HUES64 (cell line): ENCODE results near the gene CACNA1S.

ENCODE experiments used
- H3K27ac ChIP-seq: 2 replicates; pipeline ENCODE4 v1.7.0; 2013; ENCODE audit warnings: low read depth, low read length, inconsistent platforms
- H3K27me3 ChIP-seq: 2 replicates; pipeline ENCODE4 v1.6.1; 2013; ENCODE audit warnings: mild to moderate bottlenecking, low read length; ENCODE audit not compliant: insufficient read depth
- H3K36me3 ChIP-seq: 2 replicates; pipeline ENCODE4 v1.6.1; 2013; ENCODE audit warnings: mild to moderate bottlenecking, low read length; ENCODE audit not compliant: insufficient read depth
- H3K4me1 ChIP-seq: 2 replicates; pipeline ENCODE4 v1.6.1; 2013; ENCODE audit warnings: mild to moderate bottlenecking, low read length, moderate library complexity; ENCODE audit not compliant: insufficient read depth
- H3K4me3 ChIP-seq: 2 replicates; pipeline ENCODE4 v1.5.1; 2013; ENCODE audit warnings: mild to moderate bottlenecking, low read length, moderate library complexity
- H3K9ac ChIP-seq: 2 replicates; pipeline ENCODE4 v1.6.1; 2013; ENCODE audit warnings: mild to moderate bottlenecking, low read depth, low read length
- H3K9me3 ChIP-seq: 2 replicates; pipeline ENCODE4 v1.6.1; 2013; ENCODE audit warnings: low read depth, low read length; ENCODE audit not compliant: insufficient read depth
- WGBS: fragments of 150-250, 120-280 bp; methylation state at CpG from one replicate; pipeline ENCODE4 v1.1.7; 2013; ENCODE audit warnings: missing lambda C conversion rate; 5-methylcytosine and 5-hydroxymethylcytosine counted together

CACNA1S gene

DNA sequence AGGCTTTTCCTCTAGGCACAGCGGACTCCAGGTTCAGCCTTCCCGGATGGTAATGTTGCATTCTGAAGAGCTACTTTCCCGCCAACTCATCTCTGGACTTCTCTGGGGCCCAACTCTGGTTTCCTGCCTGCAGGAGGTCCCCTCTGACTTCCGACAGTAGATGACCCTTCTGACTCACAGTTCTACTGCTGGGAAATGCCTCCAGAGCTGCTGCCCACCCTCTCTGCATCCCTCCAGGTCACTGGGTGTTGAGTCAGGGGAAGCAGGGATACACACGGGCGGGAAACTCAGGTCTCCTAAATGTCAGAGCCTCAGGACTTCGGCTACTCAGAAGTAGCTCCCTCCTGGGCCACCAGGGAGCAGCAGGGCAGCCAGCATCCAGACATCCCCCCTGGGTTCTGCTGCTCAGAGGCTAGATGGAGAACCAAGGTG, 86.6 kb downstream of the CACNA1S start:
- no peak overlapping the region for H3K9ac ChIP-seq
- WGBS, result 51% methylated on average over 7 of the region's 7 CpGs
- peaks cover 10% of the 10 kb centered on the region for H3K27me3 ChIP-seq
- no peaks in the 10 kb centered on the region for H3K9me3 ChIP-seq
- H3K36me3 ChIP-seq, result peaks cover 3% of the 10 kb centered on the region; the same call in 1 of the 2 replicates
- peaks cover 39% of the 10 kb centered on the region for H3K4me1 ChIP-seq
- no peak overlapping the region for H3K27ac ChIP-seq
- H3K4me3 ChIP-seq, result no peak overlapping the region

DNA sequence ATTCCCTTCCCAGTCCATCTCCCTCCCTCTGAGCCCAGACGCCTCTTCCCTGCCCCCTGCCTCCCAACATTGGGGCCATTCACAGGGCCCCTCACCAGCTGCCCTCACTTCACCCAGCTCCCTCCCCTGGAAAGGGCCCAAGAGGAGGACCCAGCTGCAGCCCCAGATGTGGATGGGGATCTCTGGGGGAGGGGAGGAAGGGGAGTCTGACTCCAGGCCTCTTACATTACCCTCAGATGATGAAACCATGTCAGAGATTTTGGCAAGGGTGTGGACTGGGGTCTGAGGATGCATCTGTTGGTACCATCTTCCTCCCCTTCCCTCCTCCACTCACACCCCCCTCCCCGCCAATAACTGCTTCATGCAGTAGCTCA, 87.6 kb downstream of the CACNA1S start:
- peaks cover 3% of the 10 kb centered on the region; the same call in 1 of the 2 replicates for H3K36me3 ChIP-seq
- peaks cover 49% of the 10 kb centered on the region for H3K4me1 ChIP-seq
- H3K9ac ChIP-seq, result no peak overlapping the region
- no peak overlapping the region for H3K27ac ChIP-seq
- no peaks in the 10 kb centered on the region for H3K9me3 ChIP-seq
- H3K27me3 ChIP-seq, result peaks cover 10% of the 10 kb centered on the region
- 56% methylated on average over 2 of the region's 2 CpGs for WGBS
- peak overlapping the region; percentile 62 for H3K4me3 ChIP-seq

DNA sequence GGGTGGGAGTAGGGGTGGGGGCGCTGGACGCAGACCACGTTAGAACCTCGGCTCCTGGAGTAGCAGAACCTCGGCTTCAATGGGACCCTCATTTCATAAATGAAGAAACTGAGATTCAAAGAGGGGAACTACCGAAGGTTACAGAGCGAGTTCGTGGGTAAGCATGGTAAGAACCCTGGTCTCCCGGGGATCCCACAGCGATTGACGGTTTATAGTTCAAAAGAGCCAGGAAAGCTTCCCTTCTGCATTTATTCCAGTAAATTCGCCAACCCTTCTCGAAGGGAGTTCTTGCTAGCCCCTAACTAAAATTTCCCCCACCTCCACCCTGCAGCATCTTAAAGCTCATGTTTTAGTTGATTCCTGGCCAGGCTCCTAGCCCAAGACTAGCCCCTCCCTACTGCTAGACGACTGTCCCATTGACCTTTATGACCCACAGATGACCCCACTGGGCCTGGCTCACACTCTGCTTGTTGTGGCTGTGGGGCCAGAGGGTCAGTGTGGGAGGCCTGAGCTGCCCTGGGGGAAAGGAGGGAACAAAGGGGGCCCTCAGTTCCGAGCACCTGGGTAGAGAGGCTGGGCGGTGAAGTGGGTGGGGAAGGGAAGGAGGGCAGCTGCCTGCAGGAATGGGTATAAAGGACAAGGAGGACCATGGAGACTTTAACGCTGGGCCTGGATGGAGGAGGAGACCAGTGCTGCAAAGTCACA, 88.2 kb downstream of the CACNA1S start:
- Histone ChIP-seq H3K27ac (no peak overlapping the region), H3K36me3 (peaks cover 3% of the 10 kb centered on the region; the same call in 1 of the 2 replicates), H3K4me1 (peaks cover 50% of the 10 kb centered on the region), H3K9me3 (no peaks in the 10 kb centered on the region), H3K27me3 (peaks cover 10% of the 10 kb centered on the region), H3K9ac (peak overlapping the region; percentile 52; the same call in 1 of the 2 replicates), H3K4me3 (peak overlapping the region; percentile 62)
- WGBS, result 24% methylated on average over 17 of the region's 17 CpGs

DNA sequence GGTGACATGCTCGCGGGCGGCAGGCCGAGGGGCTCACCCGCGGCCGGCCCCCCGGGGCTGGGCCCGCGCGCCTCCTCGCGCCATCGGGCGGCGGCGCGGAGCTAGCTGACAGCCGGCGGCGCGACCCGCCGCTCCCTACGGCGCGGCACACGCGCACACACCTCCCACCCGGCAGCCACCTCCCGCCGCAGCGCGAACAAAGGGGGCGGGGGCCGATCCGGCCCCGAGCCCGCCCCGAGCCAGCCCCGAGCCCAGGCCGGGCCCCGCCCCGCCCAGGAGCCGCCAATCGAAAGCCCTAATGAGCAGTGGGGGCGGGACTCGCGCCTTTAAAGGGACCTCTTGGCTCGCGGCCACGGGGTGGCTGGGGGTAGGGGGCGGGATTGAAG, 88.7 kb downstream of the CACNA1S start, which contains the start of gene KIF21B:
KIF21B (minus strand) TSS at position 198 of the 386 bp plus-strand sequence. CDS start 331 bp downstream, outside the sequence.
- Histone ChIP-seq H3K9ac (peak within 1 kb of the TSS; percentile 52), H3K27ac (no peak within 1 kb of the TSS)
- under 1% methylated on average over 46 of the region's 53 CpGs for WGBS

DNA sequence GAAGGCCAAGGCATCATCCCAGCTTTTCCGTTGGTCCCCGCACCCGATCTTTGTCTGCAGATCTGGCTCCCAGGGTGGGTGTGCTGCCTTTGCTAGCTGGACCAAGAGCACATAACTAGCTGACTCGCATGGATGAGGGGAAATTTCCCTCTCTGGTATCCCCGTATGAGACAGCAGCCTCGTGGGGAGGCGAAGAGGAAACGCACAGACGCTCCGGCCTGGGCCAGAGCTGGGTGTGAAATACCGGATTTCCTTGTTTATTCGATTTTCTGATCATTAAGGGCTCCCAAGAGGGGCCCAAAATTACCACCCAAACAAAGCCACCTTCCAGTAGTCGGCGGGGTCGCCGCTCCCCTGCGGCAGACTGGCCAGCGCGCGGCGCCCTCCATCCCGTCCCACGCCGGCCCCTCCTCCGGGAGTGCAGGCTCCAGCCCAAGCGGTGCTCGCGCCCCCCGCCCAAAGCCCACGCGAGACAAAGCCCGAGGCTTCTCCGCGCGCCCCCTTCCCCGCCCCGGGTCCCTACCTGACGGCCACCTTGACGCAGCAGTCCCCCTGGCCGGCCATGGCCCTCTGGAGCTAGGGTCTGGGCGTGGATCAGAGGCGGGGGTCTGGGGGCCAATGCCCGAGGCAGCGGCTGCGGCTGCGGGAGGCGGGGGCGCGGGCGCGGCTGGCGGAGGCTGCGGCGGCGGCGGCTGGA, 89.3 kb downstream of the CACNA1S start:
- Histone ChIP-seq H3K4me1 (peaks cover 50% of the 10 kb centered on the region), H3K9ac (peak overlapping the region; percentile 17), H3K4me3 (peak overlapping the region; percentile 52), H3K27me3 (peaks cover 10% of the 10 kb centered on the region), H3K36me3 (peaks cover 3% of the 10 kb centered on the region; the same call in 1 of the 2 replicates), H3K9me3 (no peaks in the 10 kb centered on the region), H3K27ac (no peak overlapping the region)
- WGBS, result 3% methylated on average over 56 of the region's 56 CpGs

More for the DNA sequence above, 88.7 kb downstream of the CACNA1S start, which contains the start of gene KIF21B:
- Histone ChIP-seq H3K4me3 (peak within 1 kb of the TSS; percentile 62), H3K4me1 (peaks cover 50% of the 10 kb centered on the region), H3K27me3 (peaks cover 10% of the 10 kb centered on the region), H3K9me3 (no peaks in the 10 kb centered on the region), H3K36me3 (peaks cover 3% of the 10 kb centered on the region; the same call in 1 of the 2 replicates)

DNA sequence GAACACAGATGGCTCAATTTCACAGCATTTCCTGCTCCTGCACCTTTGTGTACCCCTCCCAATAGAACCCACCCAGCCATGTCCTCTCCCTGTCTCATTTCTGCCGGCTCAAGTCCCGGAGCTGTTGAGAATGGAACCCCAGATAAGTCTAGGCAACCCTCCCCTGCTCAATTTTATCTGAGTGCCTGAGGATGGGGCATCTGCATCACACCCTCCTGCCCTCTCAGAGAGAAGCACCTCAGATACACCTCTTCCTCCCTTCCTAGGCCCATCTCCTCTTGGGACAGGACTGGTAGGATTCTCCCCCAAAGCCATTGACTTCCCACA, 89.8 kb downstream of the CACNA1S start:
- Histone ChIP-seq H3K4me1 (peaks cover 52% of the 10 kb centered on the region), H3K9me3 (no peaks in the 10 kb centered on the region), H3K9ac (peak overlapping the region; percentile 17; the same call in 1 of the 2 replicates), H3K36me3 (peaks cover 3% of the 10 kb centered on the region; the same call in 1 of the 2 replicates), H3K27ac (no peak overlapping the region), H3K4me3 (peak overlapping the region; percentile 52), H3K27me3 (peaks cover 10% of the 10 kb centered on the region)
- WGBS, result 54% methylated on average over 2 of the region's 2 CpGs

DNA sequence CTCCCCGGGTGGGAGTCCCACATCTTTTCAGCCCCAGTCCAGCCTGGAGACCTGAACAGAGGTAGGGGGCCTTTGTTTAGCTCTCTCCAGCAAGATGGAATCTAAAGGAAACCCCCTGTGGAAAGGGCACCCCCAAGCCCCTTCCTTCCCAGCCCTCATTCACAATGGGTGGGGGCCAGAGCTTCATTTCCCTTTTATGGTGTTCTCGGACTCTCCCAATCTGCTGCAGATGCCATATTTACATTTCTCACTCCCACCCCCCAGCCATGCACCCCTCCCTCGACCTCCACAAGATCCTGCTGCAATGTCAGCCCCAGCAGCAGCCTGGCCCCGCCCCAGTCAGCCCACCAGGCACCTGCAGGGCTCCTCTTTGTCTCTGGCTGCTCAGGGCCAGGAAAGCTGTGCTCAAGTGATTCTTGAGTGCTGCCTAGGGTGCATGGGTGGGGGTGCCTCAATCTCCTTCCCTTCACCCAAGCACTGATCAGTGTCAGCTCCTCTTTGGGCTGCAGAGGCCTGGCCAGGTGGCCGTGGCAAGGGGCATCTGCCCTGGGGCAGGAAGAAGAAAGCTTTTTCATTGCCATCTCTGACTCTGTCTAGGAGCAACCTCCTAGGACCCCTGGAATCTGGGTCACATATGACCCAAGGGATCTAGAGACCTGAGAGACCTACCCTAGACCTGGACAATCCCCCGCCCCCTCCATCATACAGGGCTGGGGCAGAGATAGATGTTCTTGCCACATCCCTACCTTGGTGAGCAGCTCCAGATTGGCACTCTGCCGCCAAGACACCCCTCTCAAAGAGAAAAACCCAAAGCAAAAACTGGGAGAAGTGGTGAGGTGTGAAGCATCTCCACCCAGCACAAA, 90.4 kb downstream of the CACNA1S start:
- H3K36me3 ChIP-seq, result no peaks in the 10 kb centered on the region
- 41% methylated on average over 6 of the region's 7 CpGs for WGBS
- H3K27ac ChIP-seq, result no peak overlapping the region
- no peak overlapping the region for H3K9ac ChIP-seq
- H3K27me3 ChIP-seq, result peaks cover 10% of the 10 kb centered on the region
- peaks cover 57% of the 10 kb centered on the region for H3K4me1 ChIP-seq
- peak overlapping the region; percentile 52 for H3K4me3 ChIP-seq
- no peaks in the 10 kb centered on the region for H3K9me3 ChIP-seq

DNA sequence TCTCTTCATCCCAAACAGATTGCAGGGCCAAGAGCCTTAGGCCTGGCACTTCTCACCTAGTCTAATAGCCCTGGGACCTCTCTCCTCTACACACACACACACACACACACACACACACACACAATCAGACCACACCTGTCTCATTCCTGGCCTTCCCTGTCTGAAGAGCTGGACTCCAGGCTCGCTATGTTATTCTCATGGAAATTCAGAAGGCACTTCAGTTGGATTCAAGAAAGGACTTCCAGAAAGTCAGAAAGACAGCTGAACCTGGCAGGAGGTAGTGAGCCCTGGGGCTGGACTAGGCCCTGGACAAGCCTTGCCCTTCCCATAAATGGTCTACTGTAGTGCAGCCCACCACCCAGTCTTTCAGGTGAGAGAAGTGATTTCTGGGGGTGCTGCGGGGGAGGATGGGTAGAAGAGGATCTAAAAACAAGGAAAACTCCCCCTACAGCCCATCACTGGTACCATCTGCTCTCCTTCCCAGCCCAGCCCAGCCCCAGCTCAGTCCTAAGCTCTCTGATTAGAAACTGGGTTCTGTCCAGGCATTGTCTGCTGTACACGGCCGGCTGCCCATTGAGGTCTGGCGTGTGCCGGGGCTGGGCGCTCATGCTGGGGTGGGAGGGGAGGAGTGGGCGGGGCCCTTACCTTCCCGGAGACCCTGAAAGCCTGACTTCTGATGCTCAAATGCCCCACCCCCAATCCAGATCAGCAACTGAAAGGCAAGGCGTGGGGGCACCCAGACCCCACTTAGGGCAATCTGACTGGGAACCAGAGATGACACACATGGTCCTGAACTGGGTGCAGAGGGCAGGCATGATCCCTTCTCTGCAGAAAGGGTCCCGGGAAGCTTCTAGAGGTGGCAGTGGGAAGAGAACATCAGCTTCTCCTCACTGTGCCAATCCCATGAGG, 91.3 kb downstream of the CACNA1S start:
- Histone ChIP-seq H3K36me3 (no peaks in the 10 kb centered on the region), H3K4me1 (peaks cover 57% of the 10 kb centered on the region), H3K4me3 (peak overlapping the region; percentile 52; the same call in 1 of the 2 replicates), H3K9me3 (no peaks in the 10 kb centered on the region), H3K9ac (no peak overlapping the region), H3K27me3 (peaks cover 10% of the 10 kb centered on the region), H3K27ac (no peak overlapping the region; the same call in 1 of the 2 replicates)
- 14% methylated on average over 10 of the region's 11 CpGs for WGBS

DNA sequence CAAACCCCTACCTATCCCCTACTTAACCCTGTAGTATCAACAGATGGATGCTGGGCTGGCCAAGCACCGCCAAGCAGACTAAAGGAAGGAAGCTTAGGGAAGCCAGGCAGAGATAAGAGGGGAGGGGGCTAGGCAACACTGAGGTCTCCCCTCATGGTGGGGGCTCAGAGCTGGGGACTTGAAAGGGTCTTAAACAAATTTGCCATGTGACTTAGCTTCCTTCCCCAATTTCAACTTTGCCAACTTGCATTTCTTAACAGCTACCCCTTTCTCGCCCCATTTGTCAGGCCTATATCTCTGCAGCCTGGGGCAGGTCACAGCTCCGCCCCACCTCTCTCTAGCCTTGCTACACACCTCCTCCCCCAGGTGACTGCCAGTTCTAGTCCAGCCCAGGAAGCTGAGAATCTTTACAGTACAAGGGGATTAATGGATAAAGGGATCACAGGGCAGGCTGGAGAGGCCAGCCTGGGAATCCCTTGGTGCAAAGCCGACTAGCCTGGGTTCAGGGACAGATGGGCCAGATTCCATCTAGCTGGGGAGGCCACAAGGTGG, 92.1 kb downstream of the CACNA1S start:
- H3K4me1 ChIP-seq, result peaks cover 52% of the 10 kb centered on the region
- no peaks in the 10 kb centered on the region for H3K9me3 ChIP-seq
- no peak overlapping the region for H3K4me3 ChIP-seq
- H3K27ac ChIP-seq, result no peak overlapping the region; the same call in 1 of the 2 replicates
- 58% methylated on average over 4 of the region's 4 CpGs for WGBS
- no peak overlapping the region for H3K9ac ChIP-seq
- H3K27me3 ChIP-seq, result peaks cover 10% of the 10 kb centered on the region
- no peaks in the 10 kb centered on the region for H3K36me3 ChIP-seq
